Thoracic aorta endothelial cell (primary cell): ENCODE data around the gene ZNF684. TPM values are rescaled to one million over a fixed set of nuclear protein-coding genes. Genes with fewer than 3 reads are reported as not detected.

Experiments used
- small RNA-seq: library from RNA; depleted of rRNA; stranded (forward); fragments of <200 nt; gene quantifications from one replicate; pipeline ENCODE3, GENCODE V24; 2012
- total RNA-seq: library from RNA; depleted of rRNA; stranded (reverse); fragments of >200 nt; gene quantifications from 2 replicates; pipeline ENCODE4 v1.2.3, GENCODE V29; 2012

Gene ZNF684
- total RNA-seq: 5.0 and 6.1 TPM in 2 replicates

GRCh38 chr1:40531381-40532061 is at the start of gene ZNF684:
Gene ZNF684, plus strand, starts transcription at chr1:40531637. Its CDS starts 1,530 bp downstream, at chr1:40533167.

GRCh38 chr1:40508375-40509341 is 22.8 kb upstream of the ZNF684 start, which contains the start of gene EXO5:
Gene EXO5, plus strand, starts transcription at chr1:40508767. Its CDS starts 5,778 bp downstream, at chr1:40514545.

Small RNA genes lying within 50 kb of the gene (small RNA-seq; reads per million reads assigned to genes)
- not detected for gene AL356379.1

Other genes starting within 250 kb of the ZNF684 start
- 0.14 and 0.53 TPM in 2 replicates for gene COL9A2, start 214.4 kb upstream of the ZNF684 start, total RNA-seq
- gene SMAP2, start 157.9 kb upstream of the ZNF684 start, total RNA-seq: 12.8 and 16.1 TPM in 2 replicates
- gene ZFP69B, start 81.2 kb upstream of the ZNF684 start, total RNA-seq: 3.7 and 4.5 TPM in 2 replicates
- gene ZFP69, start 54.3 kb upstream of the ZNF684 start, total RNA-seq: 2.3 and 3.4 TPM in 2 replicates
- 9.7 and 11.0 TPM in 2 replicates for gene EXO5, start 22.9 kb upstream of the ZNF684 start, total RNA-seq
- gene RIMS3, start 134.0 kb downstream of the ZNF684 start, total RNA-seq: 0.13 and 0.22 TPM in 2 replicates
- gene NFYC, start 160.1 kb downstream of the ZNF684 start, total RNA-seq: 19.7 and 24.3 TPM in 2 replicates